ENCODE results near the gene SLC35B2.
A peak's percentile ranks its signal among the peaks of the same experiment; 100 is the strongest.

Gene SLC35B2

GRCh38 chr6:44258325-44258863 is 1.1 kb upstream of the SLC35B2 start:
- in situ Hi-C loops (cut with MboI; ENCODE audit: low pct_unique_long_range_greater_than_20kb, low sequenced_read_pairs): no loop called here
- no peak for DNase-seq

- in situ Hi-C loops (cut with MboI; ENCODE audit: low pct_unique_long_range_greater_than_20kb, low sequenced_read_pairs): no loop called here
- DNase-seq: no peak
These were observed 511 bp upstream of the SLC35B2 start for GRCh38 chr6:44257753-44258324.

GRCh38 chr6:44256775-44257024 is 628 bp downstream of the SLC35B2 start:
- DNase-seq: peak; percentile 49

GRCh38 chr6:44255871-44256774 is 1.2 kb downstream of the SLC35B2 start:
- in situ Hi-C loops (cut with MboI; ENCODE audit: low pct_unique_long_range_greater_than_20kb, low sequenced_read_pairs): no loop called here
- peak; percentile 39 for DNase-seq

More at GRCh38 chr6:44256775-44257024, 628 bp downstream of the SLC35B2 start:
- in situ Hi-C loops (cut with MboI; ENCODE audit: low pct_unique_long_range_greater_than_20kb, low sequenced_read_pairs): no loop called here

GRCh38 chr6:44255105-44255808 is 2.1 kb downstream of the SLC35B2 start:
- DNase-seq: peak; percentile 47
- in situ Hi-C loops (cut with MboI; ENCODE audit: low pct_unique_long_range_greater_than_20kb, low sequenced_read_pairs): no loop called here

GRCh38 chr6:44254191-44255104 is 2.9 kb downstream of the SLC35B2 start:
- in situ Hi-C loops (cut with MboI; ENCODE audit: low pct_unique_long_range_greater_than_20kb, low sequenced_read_pairs): no loop called here
- DNase-seq: peak; percentile 28

- in situ Hi-C loops (cut with MboI; ENCODE audit: low pct_unique_long_range_greater_than_20kb, low sequenced_read_pairs): no loop called here
- peak; percentile 77 for DNase-seq
These were observed 3.8 kb downstream of the SLC35B2 start for GRCh38 chr6:44253307-44254101.

- in situ Hi-C loops (cut with MboI; ENCODE audit: low pct_unique_long_range_greater_than_20kb, low sequenced_read_pairs): no loop called here
These were observed 5.5 kb downstream of the SLC35B2 start for GRCh38 chr6:44251576-44252524.

GRCh38 chr6:44250718-44251123 is 6.6 kb downstream of the SLC35B2 start:
- in situ Hi-C loops (cut with MboI; ENCODE audit: low pct_unique_long_range_greater_than_20kb, low sequenced_read_pairs): no loop called here
- no peak for DNase-seq

More at GRCh38 chr6:44251576-44252524, 5.5 kb downstream of the SLC35B2 start:
- DNase-seq: no peak

GRCh38 chr6:44250067-44250717 is 7.1 kb downstream of the SLC35B2 start:
- no peak for DNase-seq
- in situ Hi-C loops (cut with MboI; ENCODE audit: low pct_unique_long_range_greater_than_20kb, low sequenced_read_pairs): no loop called here

- in situ Hi-C loops (cut with MboI; ENCODE audit: low pct_unique_long_range_greater_than_20kb, low sequenced_read_pairs): no loop called here
- DNase-seq: no peak
These were observed 8.1 kb downstream of the SLC35B2 start for GRCh38 chr6:44249082-44249748.

GRCh38 chr6:44248579-44248978 is 8.7 kb downstream of the SLC35B2 start:
- in situ Hi-C loops (cut with MboI; ENCODE audit: low pct_unique_long_range_greater_than_20kb, low sequenced_read_pairs): no loop called here
- no peak for DNase-seq

- DNase-seq: peak; percentile 54
- in situ Hi-C loops (cut with MboI; ENCODE audit: low pct_unique_long_range_greater_than_20kb, low sequenced_read_pairs): no loop called here
These were observed 9.7 kb downstream of the SLC35B2 start for GRCh38 chr6:44247338-44248302.

- peak; percentile 99 for DNase-seq
- in situ Hi-C loops (cut with MboI; ENCODE audit: low pct_unique_long_range_greater_than_20kb, low sequenced_read_pairs): no loop called here
These were observed 10.5 kb downstream of the SLC35B2 start, which contains the start of gene HSP90AB1 for GRCh38 chr6:44246663-44247337. Gene HSP90AB1, plus strand, starts transcription at chr6:44247101. Its CDS starts 1,529 bp downstream, at chr6:44248630.
